HG03354 (cell line): ENCODE measurements around the gene FBXW12.
"Not testable (repeated sequence)": the region's sequence is repeated elsewhere in the genome, so short reads cannot be mapped to it uniquely, and the experiment has no call there.

Source experiments
- ATAC-seq: cut with Tn5 transposase; IDR thresholded peaks from one replicate; pipeline ENCODE4 v1.9.1; 2021; ENCODE audit warnings: mild to moderate bottlenecking; ENCODE audit not compliant: unreplicated experiment, poor library complexity, severe bottlenecking

Gene FBXW12, protein sequence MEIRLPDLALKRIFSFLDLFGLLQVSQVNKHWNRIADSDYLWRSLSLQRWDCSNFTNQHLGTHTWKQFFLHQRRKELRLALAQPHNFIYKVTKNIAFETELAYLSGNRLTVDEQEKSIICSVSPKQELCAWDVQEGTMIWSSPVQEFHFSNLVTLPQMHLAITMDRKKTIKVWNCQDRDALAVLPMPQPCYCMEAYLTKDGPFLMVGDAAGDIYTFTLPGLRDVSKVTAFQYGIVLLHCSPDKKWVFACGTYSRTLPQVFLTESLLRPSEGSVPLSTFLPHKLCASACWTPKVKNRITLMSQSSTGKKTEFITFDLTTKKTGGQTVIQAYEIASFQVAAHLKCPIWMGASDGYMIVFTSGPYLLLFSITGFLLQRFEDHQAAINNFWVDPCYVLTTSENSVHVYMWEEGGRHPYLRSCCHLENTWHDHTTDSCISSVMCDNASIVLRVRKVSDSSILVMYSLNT

DNA sequence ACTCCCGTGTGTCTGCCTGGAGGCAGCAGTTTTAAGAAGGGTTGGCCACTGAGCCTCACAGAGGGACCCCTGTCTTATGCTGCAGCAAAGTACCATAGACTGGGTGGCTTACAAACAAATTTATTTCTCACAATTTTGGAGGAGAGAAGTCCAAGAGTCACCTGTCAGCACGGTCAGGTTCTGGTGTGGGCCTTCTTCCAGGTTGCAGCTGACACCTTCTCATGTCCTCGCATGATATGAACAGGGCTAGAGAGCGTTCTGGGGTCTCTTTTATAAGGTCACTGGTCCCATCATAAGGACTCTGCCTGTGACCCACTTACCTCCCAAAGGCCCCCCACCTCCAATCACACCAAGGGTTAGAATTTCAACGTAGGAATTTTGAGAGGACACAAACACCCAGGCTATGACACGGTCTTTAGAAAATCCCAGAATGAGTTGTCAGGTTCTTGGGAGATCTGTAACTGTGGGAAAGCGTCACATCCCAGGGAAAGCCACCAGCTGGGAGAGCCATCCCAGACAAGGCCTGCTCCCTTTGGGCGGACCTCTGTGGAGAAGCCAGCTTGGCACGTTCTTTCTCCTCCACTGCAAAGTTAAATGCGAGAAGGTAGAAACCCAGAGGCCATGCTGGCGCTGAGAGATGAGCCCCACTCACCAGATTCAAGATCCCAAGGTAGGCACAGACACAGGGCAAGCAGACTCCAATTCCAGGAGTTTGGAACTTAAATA lies at the start of gene FBXW12:
Gene FBXW12 (plus strand): TSS at position 569 of the 726 bp plus-strand sequence. CDS start 549 bp downstream, outside the sequence.
- no peak for ATAC-seq

GRCh38 chr3:48331706-48332435 lies 40.1 kb upstream of the FBXW12 start:
- not testable (repeated sequence) for ATAC-seq

GRCh38 chr3:48333346-48334245 lies 38.4 kb upstream of the FBXW12 start, which contains the start of gene SPINK8:
Gene SPINK8 (minus strand): TSS chr3:48333661. CDS start chr3:48328341, 5,320 bp downstream.
- ATAC-seq = not testable (repeated sequence)

DNA sequence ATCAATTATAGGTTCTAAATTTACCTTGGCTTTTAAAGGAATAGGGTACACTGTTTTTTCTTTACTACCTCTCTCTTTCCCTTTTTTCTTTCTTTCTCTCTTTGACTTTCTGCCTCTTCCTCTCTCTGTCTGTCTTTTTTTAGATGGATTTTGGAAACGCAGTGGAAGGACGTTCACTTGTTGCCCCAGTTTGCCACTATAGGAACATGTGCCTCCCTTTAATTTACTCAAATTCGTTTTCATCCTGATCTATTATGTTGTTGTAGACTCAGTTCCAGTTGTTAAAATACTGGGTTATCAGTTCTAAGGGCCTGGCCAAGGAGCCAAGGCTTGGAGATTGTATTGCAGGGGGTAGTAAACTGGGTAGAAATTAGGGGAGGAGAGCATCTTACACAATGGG lies 37.4 kb upstream of the FBXW12 start:
- ATAC-seq = no peak

GRCh38 chr3:48335286-48335685 lies 36.7 kb upstream of the FBXW12 start:
- ATAC-seq = not testable (repeated sequence)

GRCh38 chr3:48337536-48337935 lies 34.5 kb upstream of the FBXW12 start:
- ATAC-seq = not testable (repeated sequence)

DNA sequence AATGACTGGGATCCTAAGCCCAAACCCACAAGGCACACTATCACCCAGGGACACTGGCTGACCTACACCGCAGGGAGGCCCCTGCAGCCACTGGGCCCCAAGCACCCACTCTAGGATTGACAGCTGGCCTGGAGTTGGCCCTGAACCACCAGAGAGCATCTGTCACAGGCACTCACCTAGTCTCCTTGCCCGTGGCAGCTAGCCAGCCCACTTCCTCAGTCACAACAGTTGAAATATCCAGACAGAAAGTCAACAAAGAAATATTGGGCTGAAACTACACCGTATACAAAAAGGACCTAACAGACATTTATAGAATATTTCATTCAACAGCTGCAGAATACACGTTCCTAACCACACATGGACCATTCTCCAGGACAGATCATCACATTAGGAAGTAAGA lies 33.4 kb upstream of the FBXW12 start:
- ATAC-seq = no peak

DNA sequence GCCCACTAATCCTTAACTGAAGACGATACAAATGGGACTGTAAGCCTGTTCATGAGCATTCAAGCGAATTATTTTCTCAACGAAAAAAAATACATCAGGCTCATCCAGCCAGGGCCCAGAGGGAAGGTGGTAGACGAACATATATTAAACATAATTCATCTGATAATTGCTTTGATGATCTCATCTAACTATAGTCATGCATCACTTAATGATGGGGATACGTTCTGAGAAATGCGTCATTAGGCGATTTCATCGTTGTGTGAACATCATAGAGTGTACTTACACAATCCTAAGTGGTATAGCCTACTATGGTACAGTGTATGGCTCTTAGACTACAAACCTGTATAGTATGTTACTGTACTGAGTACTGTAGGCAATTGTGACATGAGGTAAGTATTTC lies 28.6 kb upstream of the FBXW12 start:
- ATAC-seq = no peak

- no peak for ATAC-seq
Observed at GRCh38 chr3:48344867-48345507, 27.0 kb upstream of the FBXW12 start.

DNA sequence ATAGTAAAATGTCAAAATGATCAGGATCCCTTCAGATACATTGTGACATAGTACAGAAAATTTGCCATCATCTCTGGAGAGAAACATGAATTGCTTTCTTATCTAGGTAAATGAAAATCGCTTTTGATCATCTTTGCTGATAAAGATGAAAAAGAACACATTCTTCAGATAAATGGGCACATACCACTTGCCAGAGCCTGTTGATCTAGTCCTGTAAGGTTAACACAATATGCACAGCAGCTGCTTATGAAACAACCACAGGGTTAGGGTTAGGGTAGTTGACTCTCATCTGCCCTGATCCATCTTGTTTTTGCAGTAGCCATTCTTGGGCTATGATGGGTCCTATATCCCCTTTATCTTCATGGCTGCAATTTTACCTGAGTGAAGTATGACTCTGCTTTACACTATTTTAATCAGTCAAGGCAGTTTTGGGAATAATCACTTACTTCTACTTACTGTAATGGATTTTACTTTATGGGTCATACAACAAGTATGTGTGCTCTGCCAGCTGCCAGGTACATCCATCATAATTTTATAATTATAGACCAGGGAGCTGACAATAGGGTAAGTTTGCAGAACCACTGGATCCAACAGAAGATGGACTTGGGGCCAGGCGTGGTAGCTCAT lies 26.0 kb upstream of the FBXW12 start:
- no peak for ATAC-seq

GRCh38 chr3:48347500-48347899 lies 24.5 kb upstream of the FBXW12 start:
- no peak for ATAC-seq

GRCh38 chr3:48352546-48352945 lies 19.5 kb upstream of the FBXW12 start:
- ATAC-seq = no peak

GRCh38 chr3:48353987-48354386 lies 18.0 kb upstream of the FBXW12 start:
- no peak for ATAC-seq

GRCh38 chr3:48356419-48356818 lies 15.6 kb upstream of the FBXW12 start:
- ATAC-seq = no peak

DNA sequence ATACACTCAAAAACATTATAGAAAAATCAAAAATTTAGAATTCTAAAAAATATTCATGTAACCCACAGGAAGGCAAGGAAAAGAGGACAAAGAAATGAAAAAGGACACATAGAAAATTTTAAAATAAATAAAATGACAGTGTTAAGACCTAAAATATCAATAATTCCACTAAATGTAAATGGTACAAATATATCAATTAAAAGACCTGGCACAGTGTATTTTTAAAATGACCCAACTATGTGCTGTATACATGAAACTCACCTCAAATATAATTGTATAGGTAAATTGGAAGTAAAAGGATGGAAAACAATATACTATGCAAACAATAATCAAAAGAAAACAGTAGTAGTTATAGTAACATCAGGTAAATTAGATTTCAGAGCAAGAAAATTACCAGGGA lies 10.1 kb upstream of the FBXW12 start:
- ATAC-seq = no peak

DNA sequence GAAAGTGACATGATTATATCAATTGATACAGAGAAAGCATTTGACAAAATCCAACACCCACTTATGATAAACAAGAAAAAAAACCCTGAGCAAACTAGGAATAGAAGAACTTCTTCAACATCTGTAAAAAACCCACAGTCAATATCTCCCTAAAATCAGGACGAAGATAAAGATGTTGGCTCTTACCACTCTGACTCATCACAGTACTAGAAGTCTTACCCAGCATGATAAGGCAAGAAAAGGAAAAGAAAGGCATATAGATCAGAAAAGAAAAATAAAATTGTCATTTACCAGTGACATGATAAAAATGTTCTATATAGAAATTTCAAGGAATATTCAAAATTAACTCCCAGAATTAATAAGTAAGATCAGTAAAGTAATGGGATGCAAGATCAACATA lies 7.2 kb upstream of the FBXW12 start:
- no peak for ATAC-seq

GRCh38 chr3:48367201-48367600 lies 4.8 kb upstream of the FBXW12 start:
- ATAC-seq = no peak

- no peak for ATAC-seq
Observed at GRCh38 chr3:48369693-48370332, 2.2 kb upstream of the FBXW12 start.
